HG03095 (cell line): ENCODE measurements around the gene LAMA2.

ENCODE experiments used
- ATAC-seq: cut with Tn5 transposase; IDR thresholded peaks from one replicate; pipeline ENCODE4 v1.9.1; 2021; ENCODE audit warnings: moderate library complexity; ENCODE audit not compliant: unreplicated experiment

Gene LAMA2

DNA sequence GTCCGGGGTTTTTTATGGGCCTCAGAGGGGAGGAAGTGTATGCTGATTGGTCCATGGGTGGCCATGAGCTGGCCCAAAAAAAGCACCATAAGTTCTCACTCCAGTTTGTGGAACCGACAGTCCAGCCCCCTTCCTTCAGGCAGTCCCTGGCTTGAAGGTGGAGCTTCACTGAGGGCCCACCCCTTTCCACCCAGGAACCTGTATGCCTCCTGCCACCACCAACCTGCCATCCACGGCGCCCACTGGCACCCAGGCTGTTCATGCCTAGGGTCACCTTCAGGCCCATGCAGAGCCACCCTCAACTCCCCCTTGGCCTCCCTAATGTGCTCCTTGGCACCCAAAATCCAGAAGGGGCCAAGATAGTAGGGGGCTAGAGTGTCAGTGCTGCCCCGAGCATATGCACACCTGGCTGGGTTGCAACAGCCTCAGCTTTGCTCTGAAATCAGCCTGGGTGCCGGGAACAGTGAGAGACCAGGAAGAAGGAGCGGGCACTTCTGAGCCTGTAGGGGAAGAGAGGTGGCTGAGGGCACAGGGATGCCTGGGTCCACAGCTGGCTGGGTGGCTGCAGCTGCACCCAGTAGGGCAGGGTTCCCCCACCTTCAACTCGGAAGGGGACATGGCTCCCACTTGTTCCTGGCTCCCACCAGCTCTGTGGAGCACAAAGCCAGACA is 534.6 kb downstream of the LAMA2 start:
- ATAC-seq: no peak

DNA sequence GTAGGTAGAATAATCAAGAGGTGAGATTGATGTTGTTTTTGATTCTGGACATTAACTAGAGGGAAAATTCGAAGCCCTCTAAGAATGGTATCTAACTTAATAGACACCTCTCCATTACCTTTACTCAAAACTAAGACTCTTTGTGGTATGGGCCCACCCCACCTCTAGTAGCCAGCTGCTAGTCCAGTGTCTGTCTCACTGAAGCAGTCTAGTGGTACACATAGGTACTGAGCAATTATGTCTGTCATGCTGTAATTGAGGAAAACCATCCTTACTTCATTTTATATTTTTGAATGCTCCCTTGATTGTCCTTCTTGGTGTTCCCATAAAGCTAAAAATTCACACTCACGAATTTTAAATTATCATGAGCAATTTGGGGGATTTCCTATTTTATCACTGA is 536.4 kb downstream of the LAMA2 start:
- no peak for ATAC-seq

DNA sequence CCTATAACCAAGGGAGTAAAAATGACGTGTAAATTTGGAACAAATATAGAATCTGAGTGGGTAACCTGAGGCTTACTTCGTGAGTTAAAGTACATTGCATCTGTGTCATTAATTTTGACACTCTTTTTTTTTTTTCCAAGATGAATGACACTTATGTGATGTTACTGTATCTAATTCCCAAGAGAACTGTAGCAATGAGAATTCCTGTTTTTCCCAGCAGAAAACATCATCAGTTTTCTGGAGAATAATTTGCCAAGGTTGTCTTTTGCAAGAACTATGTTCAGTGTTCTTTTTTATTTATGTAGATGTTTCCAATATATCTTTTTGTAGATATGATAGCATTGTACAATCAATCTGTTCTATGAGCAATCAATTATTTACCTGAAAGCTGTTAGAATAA is 543.4 kb downstream of the LAMA2 start:
- no peak for ATAC-seq

DNA sequence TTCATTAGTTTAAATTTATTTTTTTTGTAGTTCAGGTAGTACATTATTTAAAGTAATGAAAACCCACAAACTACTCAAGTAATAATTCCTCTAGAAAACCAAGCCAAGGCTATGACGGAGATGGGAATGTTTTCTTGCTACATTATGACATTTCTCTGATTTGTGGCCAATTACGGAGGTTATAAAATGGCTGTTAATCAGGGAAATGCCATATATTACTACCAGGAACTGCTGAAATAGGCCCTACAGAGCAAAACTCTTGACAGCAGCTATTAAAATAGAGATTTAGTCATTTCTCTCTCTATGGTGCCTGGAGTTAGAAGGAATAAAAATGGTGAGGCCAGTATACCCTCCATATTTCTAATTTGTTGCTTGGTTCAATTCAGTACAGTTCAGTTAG is 547.0 kb downstream of the LAMA2 start:
- ATAC-seq: no peak

DNA sequence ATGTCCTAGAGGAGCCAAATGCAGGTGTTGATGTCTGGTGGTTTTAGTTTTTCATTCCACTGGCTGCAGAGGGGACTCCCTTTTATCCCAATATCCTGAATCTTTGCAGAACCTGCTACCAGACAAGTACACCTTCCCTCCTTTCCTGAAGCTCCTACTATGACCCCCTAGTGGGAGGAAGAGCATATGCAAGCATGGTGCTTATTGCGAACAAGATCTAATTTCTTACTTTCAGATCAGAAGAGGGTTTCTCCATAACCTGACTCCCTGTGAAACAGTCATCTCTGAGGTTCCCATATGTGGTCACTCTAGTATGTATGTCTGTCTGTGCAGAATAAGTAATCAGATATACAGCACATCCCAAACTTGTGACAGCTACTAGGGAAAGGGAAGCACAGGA is 549.8 kb downstream of the LAMA2 start:
- ATAC-seq: no peak

DNA sequence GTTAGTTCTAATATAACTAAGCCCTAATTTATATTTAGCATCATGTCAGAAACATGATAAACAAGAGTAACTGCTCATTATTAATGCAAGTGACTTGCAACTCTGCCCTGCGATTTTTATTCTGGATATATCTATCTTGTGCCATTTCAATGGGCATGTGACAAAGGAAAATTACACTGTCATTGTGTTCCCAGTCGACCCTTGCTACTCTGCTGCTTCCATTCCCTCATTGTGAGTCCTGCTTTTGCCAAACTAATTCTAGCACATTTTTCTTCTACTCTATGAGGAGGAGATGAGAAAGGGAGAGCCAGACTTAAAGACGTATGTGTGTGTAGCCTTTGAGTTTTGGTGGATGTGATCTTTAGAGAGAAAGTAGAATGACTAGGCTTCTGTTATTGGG is 551.2 kb downstream of the LAMA2 start:
- ATAC-seq: no peak

DNA sequence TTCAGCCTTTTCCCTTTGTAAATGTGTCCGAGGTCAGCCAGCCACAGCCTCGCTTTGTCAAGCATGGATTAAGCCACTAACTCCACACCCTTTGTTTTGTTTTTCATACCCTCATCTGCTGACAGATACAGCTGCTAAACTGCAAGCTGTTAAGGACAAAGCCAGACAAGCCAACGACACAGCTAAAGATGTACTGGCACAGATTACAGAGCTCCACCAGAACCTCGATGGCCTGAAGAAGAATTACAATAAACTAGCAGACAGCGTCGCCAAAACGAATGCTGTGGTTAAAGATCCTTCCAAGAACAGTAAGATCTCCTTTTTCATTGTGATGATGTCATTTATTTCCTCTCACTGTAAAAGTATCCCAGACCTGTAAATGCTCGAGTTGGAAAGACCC is 557.8 kb downstream of the LAMA2 start:
- ATAC-seq: no peak

DNA sequence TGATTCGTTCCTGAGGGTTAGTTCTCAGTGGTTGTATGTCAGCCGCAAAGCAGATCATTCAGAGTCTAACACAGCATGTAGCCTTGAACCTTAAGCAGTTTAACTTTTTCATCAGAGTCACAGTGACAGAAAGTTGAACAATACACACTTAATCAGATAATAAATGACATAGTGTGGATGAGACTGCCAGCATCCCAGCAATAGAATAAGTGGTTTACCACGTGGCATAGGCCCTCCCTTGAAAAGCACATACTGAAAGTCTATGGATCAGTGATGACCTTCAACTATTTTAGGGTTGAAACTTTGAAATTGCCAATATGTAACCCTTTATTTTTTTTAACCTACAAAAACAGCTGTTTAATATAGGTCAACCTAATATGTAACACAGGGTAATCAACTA is 561.7 kb downstream of the LAMA2 start:
- no peak for ATAC-seq

DNA sequence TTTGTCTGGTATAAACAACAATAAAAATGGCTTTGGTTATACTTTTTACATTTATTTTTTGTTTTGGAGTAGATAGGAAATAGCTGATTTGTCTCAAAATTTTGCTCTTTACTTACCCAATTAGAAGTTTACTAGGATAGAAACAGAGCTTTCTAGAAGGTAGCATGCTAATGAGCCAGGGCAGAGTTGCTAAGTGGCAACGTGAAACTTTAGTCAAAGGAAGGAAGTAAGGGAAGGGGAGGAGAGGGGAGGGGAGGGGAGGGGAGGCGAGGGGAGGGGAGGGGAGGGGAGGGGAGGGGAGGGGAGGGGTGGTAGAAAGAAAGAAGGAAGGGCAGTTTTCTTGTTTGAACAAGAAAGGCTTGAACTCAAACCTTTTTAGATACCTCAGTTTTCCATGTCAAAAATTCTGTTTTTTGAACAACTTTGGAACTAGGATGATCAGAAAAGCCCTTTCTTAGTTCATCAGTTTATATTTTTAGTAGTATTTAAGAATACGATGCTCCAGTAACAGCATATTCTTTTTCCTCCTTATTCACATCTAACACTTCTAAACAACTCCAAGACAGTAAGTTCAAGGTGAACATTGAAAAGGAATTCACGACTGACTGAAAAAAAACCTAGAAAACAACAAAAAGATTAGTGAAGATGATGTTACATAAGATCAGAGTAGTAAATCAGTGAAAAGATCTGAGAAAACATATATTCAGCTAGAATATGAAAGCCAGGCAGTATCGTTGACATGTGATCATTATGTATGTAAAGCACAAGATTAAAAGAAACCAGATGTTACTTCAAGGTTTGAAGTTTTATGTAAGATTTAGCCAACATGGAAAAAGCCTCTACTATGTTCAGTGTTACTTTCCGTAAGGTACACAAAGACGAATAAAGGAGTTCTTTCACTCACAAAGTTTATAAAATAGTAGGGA is 563.6 kb downstream of the LAMA2 start:
- ATAC-seq: no peak

DNA sequence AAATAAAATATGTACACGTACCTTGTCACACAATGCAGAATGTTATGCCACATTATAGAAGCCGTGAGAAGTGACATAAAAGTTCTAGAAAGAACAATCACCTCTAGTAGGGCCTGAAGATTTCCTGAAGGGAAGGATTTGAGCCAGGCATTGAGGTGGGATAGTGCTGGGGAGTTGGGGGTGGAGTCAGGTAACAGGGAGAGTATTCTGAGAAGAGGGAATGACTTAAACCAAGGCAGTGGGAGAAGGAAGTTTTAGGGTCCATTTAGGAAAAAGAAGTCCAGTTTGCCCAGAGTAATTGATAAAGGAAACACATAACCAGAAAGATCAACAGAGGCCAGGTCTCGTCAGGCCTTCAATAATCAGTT is 564.2 kb downstream of the LAMA2 start:
- no peak for ATAC-seq

DNA sequence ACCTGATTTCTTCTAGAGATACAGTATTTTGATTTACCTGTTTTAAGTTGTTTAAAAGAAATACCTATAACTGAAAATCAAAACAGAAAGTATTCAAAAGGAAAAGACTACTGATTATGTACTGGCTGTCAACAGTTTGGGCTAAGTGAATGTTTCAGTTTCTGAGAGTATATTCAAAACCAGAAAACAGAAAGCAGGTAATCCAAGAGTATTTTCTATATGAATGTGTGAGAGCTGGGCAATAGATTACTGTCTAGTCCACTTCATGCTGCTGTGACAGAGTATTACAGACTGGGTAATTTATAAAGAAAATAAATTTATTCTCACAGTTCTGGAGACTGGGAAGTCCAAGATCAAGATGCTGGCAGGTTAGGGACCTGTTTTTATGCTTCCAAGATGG is 566.0 kb downstream of the LAMA2 start:
- ATAC-seq: peak; percentile 100

DNA sequence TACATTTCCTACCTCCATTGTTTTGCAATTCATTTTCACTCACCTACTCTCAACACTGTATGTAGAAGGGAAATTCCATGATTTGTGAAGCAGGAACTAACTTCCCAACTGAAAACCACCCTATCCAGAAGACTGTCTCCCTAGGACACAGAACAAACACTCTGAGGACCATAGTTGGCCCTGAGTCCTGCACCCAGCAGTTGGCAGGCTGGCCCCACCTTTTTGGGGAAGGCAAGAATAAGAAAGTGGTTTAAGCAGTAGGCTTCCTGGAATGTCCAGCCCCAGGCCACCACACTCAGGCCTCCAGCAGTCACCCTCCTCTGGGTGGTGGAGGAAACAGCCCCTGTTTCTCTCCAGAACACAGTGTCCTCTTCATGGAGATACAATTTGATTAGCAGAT is 568.2 kb downstream of the LAMA2 start:
- no peak for ATAC-seq

DNA sequence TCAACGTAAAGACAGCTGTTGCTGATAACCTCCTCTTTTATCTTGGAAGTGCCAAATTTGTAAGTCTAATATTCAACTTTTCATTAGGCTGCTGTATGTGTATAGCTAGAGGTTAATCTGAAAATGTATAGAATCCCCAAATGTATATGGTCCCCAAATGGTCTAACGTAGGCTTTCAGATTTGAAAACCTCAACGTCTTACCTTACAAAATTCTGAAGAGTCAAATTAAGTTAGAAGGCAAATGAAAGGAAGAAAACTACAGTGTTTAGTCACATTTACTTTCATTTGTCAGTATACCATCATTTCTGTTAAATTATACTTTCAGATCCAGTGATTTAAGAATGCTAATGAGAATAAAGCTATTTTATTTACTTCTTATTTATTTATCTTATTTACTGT is 570.1 kb downstream of the LAMA2 start:
- ATAC-seq: no peak

DNA sequence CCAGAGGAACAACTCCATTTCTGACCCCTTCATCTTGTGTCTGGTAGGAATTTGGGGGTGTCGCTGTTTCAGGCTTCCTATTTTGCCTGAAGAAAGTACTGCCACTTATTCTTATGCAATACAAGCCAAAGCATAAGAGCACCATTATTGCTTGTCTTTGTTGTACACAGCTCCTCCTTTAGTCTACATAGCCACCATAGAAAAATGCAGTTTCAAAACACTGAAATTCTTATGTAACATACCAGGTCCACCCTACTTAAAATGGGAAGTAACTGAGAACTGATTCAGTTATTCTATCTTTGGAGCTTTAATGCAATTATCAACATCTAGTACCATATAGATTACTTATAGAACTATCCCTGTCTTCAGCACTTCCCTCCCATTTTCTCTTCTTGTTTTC is 571.5 kb downstream of the LAMA2 start:
- no peak for ATAC-seq

DNA sequence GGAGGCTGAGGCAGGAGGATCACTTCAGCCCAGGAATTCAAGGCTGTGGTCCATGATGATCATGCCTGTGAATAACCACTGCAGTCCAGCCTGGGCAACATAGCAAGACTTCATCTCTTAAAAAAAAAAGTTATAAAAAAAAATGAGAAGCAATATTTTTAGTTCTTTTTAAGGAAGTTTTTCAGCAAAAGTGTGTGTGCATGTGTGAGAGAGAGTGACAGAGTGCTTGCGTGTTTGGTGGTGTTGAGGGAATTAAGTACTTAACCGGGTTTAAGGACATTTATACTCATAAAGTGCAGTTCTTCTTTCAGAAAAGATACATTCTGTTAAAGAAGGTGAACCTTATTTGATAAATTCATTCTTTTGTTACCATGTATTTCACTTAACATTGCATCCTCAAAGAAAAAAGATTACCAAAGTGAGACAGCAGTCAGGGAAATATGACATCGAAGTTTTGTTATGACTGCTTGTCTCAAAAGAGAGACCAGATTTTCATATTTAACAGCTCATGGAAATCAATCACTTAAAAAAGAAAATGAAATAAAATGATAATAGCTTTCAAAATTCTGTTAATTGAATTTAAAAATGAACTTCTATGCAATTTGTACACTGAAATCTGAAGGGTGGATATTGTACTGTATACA is 572.3 kb downstream of the LAMA2 start:
- ATAC-seq: no peak

DNA sequence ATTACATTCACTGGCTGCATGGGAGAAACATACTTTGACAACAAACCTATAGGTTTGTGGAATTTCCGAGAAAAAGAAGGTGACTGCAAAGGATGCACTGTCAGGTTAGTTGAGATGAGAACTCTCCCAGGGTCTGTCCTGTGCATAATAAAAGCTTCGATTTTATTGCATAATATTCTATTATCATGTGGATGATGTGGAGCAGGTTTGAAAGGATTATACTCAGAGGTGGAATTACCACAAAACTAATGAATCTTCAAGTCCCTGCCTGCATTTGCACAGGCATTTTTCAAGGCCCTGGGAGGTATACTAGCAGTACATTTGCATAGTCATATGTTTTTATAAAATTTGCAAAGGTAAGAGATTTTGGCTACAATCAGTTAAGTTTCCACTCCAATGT is 577.3 kb downstream of the LAMA2 start:
- no peak for ATAC-seq

DNA sequence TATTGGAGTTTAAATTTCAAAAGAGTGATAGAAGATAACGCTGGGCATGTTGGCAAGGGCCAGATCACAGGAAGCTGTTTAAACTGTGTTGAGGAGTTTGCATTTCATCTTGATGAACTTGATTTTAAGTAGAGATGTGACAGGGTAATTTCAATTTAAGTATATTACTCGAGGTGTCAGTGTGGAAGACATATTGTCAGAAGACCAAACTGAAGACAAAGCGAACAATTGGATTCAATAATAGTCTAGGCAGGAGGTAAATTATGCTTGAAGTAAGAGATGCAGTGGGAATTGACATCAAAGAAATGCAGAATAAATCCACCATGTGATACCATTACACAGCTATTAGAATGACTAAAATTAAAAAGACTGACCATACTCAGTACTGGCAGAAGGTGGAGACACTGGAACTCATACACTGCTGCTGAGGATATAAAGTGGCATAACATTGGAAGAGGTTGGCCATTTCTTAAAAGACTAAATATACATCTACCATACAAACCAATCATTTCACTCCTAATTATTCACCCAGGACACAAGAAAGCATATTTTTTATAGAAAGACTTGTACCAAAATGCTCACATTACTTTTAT is 586.2 kb downstream of the LAMA2 start:
- ATAC-seq: no peak

DNA sequence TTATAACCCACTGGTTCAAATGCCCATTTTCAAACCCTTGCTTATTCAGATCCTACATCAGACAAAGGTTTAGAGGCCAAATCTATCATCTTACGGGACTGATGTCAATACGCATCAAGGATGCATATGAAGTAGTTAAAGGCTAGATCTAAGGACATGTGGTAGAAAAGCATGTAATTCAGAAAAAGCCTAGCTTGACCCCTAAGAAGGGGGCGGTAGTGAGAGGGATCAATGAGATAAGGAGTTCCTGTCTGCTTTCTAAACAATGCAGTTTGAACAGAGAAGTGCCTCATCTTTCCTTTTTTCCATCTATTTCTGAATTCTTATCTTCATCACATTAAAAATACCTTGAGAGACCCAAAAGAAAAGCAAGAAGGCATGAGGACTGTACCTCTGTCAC is 589.3 kb downstream of the LAMA2 start:
- no peak for ATAC-seq

DNA sequence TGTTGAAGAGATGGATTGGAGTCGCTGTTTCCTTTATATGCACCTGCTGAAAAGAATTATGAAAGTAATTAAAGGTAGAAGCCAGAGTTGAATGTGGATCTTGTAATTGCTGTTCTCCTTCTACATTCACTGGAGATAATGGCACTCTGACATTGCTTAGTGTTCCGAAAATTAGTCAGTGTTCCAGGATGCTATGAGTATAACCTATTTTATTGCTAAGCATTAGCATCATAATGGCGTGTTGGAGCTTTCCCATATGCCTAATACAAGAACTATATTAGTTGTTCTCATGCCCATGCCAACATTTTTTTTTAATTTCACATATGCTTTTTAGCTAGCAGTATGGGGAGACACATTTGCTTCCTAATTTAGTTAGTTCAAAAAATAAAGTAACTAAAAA is 590.6 kb downstream of the LAMA2 start:
- no peak for ATAC-seq

DNA sequence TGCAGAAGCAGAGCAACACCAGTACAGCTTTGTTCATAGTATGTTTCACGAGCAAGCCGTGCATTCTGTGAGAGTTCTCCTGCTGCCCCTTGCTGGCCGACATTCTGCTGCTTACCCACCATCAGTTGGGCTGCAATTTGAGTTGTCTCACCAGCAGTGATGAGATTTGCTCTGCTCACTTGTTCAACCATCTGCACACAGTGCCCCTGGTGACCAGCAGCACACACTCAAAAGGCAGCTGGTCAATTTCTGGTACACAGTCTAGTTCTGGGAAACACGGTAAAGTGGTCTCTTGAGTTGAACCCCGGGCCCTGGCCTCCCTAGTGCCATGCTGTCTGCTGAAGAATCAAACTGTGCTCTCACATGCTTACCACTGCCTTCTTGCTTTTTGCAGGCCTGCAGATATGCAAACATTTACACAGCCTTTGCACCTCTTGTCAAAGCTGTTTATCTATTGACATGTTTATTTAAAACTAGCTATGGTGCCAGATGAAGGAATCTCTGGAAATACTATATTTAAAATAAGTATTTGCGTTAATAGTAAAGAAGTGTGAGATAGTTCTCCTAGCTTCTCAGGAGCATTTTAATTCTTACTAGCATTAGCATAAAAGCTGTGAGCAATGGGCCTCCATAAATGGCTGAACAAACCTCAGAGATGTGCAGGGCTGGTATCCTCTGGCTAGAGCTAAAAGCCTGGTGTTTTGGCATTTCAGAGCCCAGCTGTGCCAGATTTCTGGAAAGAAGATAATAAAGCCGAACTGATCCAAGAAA is 592.7 kb downstream of the LAMA2 start:
- ATAC-seq: no peak

DNA sequence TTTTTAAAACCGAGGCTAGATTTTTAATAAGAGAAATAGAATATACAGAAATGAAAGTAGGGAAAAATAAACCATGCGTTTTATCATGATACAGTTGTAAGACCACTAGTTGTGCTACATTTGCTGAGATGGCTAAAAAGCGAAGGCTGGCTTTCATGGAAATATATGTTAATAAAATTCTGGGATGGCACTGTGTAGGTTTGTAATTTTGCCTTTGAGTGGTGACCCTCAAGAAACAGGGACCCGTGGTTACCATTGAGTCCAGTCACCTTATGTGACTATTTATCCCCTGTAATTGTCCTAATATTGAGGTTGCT is 593.3 kb downstream of the LAMA2 start:
- no peak for ATAC-seq
